Measurements from ENCODE around the gene UBE2Q2. TPM values are rescaled to one million over a fixed set of nuclear protein-coding genes. Genes with fewer than 3 reads are reported as not detected.

UBE2Q2 gene
- total and polyA plus RNA-seq, 2 of the 4 experiments (the other 2 are of a cell fraction): 18.0 to 28.9 TPM

DNA sequence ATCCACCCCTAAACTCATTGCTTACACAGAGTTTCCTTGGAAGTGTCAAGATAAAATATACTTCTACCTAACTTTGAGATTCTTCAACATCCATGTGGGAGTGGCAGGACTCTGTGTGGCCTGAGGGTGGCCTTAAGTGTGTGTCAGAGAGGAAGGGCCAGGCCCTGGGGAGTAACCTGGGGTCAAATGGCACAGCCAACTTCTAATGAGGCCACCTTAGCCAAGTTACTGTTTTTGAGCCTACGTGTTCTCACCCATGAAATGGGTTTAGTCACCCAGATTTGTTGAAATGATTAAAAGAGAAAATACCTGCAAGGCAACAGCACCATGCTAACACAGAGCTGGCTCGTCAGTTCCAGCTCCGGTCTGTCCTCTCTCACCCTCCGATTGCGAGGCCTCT, 28.5 kb upstream of the UBE2Q2 start:
- Histone ChIP-seq H3K27ac (ENCODE audit: insufficient read depth, low read length) (no peak overlapping the region), H2AK5ac (ENCODE audit: low read depth, low read length) (no peak overlapping the region), H4K8ac (ENCODE audit: low read depth in 2 of 2, low read length in 2 of 2) (no peak overlapping the region), H2BK15ac (ENCODE audit: low read depth, low read length) (no peak overlapping the region), H2AFZ (replicated peaks; ENCODE audit: low read length, poor library complexity) (no peak overlapping the region), H2AK9ac (replicated peaks; ENCODE audit: low read depth, low read length, poor library complexity) (no peak overlapping the region), H2BK120ac (ENCODE audit: low read depth, low read length) (no peak overlapping the region), H3K36me3 (ENCODE audit: control insufficient read depth, insufficient read depth, low read length) (no peaks in the 10 kb centered on the region), H3K9ac (ENCODE audit: low read depth, low read length) (no peak overlapping the region), H3K18ac (ENCODE audit: low read depth, low read length) (no peak overlapping the region), H4K20me1 (ENCODE audit: insufficient read depth, low read length) (no peaks in the 10 kb centered on the region), H4K5ac (ENCODE audit: low read depth, low read length) (no peak overlapping the region), H4K91ac (ENCODE audit: insufficient read depth, low read depth, low read length) (no peak overlapping the region), H3K23ac (ENCODE audit: low read depth, low read length) (no peak overlapping the region), H3K14ac (replicated peaks; ENCODE audit: low read depth, low read length) (no peak overlapping the region), H3K4me2 (ENCODE audit: low read depth, low read length) (no peak overlapping the region), H2BK5ac (ENCODE audit: low read depth, low read length, poor library complexity, severe bottlenecking) (no peak overlapping the region), H3K4me3 (ENCODE audit: insufficient read depth, low read depth, low read length) (no peak overlapping the region), H3K9me1 (ENCODE audit: insufficient read depth, low read length) (0 out of 2 replicates have a peak, but pooled peaks cover 2% of the 10 kb centered on the region), H3K4ac (ENCODE audit: low read depth, low read length) (no peak overlapping the region), H3K9me3 (ENCODE audit: control insufficient read depth, insufficient read depth, low read length) (no peaks in the 10 kb centered on the region), H3K79me1 (ENCODE audit: low read depth in 1 of 2, low read length in 2 of 2) (no peaks in the 10 kb centered on the region), H3K56ac (ENCODE audit: extremely low read depth, insufficient read depth, low read length) (no peak overlapping the region), H3K27me3 (ENCODE audit: control insufficient read depth, insufficient read depth, low read length) (peaks cover 8% of the 10 kb centered on the region), H2BK20ac (ENCODE audit: low read depth, low read length) (no peak overlapping the region), H3K4me1 (ENCODE audit: control insufficient read depth, insufficient read depth, low read length) (no peaks in the 10 kb centered on the region)
- ATAC-seq (ENCODE audit: low read depth): no peak
- no TSS peak for BruUV-seq (replicated peaks)
- ChIA-PET CTCF (no interaction called here), POLR2A (ENCODE audit: unreplicated experiment) (no interaction called here)
- WGBS, 2 experiments (ENCODE audit: extremely low coverage in 2 of 2, insufficient read length in 1 of 2): no CpG with 5 or more reads among the region's 5 CpGs
- TF ChIP-seq, protein P1, sequence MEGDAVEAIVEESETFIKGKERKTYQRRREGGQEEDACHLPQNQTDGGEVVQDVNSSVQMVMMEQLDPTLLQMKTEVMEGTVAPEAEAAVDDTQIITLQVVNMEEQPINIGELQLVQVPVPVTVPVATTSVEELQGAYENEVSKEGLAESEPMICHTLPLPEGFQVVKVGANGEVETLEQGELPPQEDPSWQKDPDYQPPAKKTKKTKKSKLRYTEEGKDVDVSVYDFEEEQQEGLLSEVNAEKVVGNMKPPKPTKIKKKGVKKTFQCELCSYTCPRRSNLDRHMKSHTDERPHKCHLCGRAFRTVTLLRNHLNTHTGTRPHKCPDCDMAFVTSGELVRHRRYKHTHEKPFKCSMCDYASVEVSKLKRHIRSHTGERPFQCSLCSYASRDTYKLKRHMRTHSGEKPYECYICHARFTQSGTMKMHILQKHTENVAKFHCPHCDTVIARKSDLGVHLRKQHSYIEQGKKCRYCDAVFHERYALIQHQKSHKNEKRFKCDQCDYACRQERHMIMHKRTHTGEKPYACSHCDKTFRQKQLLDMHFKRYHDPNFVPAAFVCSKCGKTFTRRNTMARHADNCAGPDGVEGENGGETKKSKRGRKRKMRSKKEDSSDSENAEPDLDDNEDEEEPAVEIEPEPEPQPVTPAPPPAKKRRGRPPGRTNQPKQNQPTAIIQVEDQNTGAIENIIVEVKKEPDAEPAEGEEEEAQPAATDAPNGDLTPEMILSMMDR (conservative IDR thresholded peaks at IDR 0.05; ENCODE audit: low read depth, low read length): no peak
- TF ChIP-seq, protein P2, sequence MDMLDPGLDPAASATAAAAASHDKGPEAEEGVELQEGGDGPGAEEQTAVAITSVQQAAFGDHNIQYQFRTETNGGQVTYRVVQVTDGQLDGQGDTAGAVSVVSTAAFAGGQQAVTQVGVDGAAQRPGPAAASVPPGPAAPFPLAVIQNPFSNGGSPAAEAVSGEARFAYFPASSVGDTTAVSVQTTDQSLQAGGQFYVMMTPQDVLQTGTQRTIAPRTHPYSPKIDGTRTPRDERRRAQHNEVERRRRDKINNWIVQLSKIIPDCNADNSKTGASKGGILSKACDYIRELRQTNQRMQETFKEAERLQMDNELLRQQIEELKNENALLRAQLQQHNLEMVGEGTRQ (IDR thresholded peaks at IDR 0.05; ENCODE audit: low read depth, low read length): no peak
- no peak for TF ChIP-seq MAFK (IDR thresholded peaks at IDR 0.05; ENCODE audit: low read depth, low read length)
- intact Hi-C loops (cut with micrococcal nuclease): no loop called here
- in situ Hi-C loops (cut with MboI; ENCODE audit: low sequenced_read_pairs): loop anchor here (10.0 kb wide), 1 partner anchor 330 kb away; no protein-coding TSS in a partner anchor
- dilution Hi-C loops (cut with HindIII; ENCODE audit: low sequenced_read_pairs, unreplicated experiment): no loop called here
- no peak for DNase-seq
